HUES48 (cell line): ENCODE measurements around the gene NSD2.

Experiments
- H3K27ac ChIP-seq: one replicate; pipeline ENCODE4 v1.7.0; 2013; ENCODE audit warnings: low read depth, low read length, inconsistent platforms
- H3K27me3 ChIP-seq: 2 replicates; pipeline ENCODE4 v1.6.1; 2013; ENCODE audit warnings: mild to moderate bottlenecking, low read length; ENCODE audit not compliant: control insufficient read depth, insufficient read depth
- H3K36me3 ChIP-seq: 2 replicates; pipeline ENCODE4 v1.6.1; 2013; ENCODE audit warnings: low read length; ENCODE audit not compliant: control insufficient read depth, insufficient read depth
- H3K4me1 ChIP-seq: 2 replicates; pipeline ENCODE4 v1.6.1; 2013; ENCODE audit warnings: mild to moderate bottlenecking, low read length; ENCODE audit not compliant: control insufficient read depth, insufficient read depth
- H3K4me3 ChIP-seq: 2 replicates; pipeline ENCODE4 v1.5.1; 2013; ENCODE audit warnings: mild to moderate bottlenecking, low read depth, low read length
- H3K9ac ChIP-seq: 2 replicates; pipeline ENCODE4 v1.6.1; 2013; ENCODE audit warnings: mild to moderate bottlenecking, low read depth, low read length, moderate library complexity
- H3K9me3 ChIP-seq: 2 replicates; pipeline ENCODE4 v1.6.1; 2013; ENCODE audit warnings: low read length; ENCODE audit not compliant: control insufficient read depth, insufficient read depth

The NSD2 gene

DNA sequence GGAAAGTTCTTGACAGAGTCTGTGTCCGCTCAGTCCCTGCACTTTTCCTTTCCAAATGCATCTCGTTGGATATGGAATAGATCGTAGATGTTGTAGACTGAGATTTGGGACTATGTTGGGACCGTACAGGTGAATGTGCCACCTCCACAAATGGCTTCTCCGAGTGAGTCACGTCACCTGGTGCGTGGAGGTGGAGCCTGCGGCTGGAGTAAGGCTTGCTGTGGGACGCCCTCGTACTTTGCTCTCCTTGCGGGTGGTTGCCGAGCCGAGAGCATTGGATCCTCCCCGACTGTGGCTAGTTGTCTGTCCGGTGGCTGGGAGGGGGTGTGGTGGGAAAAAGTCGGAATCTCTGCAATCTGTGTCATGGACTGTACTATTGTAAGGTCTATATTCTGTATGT lies 77.0 kb downstream of the NSD2 start:
- Histone ChIP-seq H3K27ac (no peak overlapping the region), H3K27me3 (no peaks in the 10 kb centered on the region), H3K36me3 (peaks cover 39% of the 10 kb centered on the region), H3K9me3 (no peaks in the 10 kb centered on the region), H3K4me1 (no peaks in the 10 kb centered on the region), H3K9ac (no peak overlapping the region), H3K4me3 (no peak overlapping the region)

DNA sequence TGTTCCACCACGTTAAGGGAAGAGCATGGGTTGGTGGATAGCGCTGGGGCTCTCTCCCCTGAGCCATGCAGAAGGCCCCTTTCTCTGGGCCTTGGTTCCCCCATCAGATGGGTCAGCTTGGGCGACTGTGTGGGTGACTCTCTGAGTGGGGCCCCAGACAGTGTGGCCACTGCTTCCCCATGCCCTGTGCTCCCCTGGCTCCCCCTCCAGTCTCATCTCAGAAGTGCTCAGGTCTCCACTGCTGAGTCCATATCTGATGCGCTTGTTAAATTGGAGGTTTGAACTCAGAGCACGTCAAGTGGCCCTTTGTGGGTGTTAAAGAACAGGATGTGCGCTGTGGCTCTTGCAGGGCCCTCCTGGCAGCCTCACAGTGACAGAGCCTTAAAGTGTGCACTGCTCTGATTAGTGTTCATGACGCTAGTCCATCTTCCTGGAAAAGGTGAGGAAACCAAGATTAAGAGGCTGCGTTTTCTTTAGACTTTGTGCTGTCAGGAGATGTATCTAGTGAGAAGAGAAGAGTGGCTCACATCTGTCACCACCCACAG lies 77.8 kb downstream of the NSD2 start:
- peaks cover 35% of the 10 kb centered on the region for H3K36me3 ChIP-seq
- no peaks in the 10 kb centered on the region for H3K9me3 ChIP-seq
- H3K4me3 ChIP-seq, result no peak overlapping the region
- H3K27ac ChIP-seq, result no peak overlapping the region
- H3K27me3 ChIP-seq, result no peaks in the 10 kb centered on the region
- no peak overlapping the region for H3K9ac ChIP-seq
- no peaks in the 10 kb centered on the region for H3K4me1 ChIP-seq

- Histone ChIP-seq H3K27me3 (no peaks in the 10 kb centered on the region), H3K4me3 (no peak overlapping the region), H3K9ac (no peak overlapping the region), H3K36me3 (peaks cover 41% of the 10 kb centered on the region), H3K4me1 (no peaks in the 10 kb centered on the region), H3K27ac (no peak overlapping the region), H3K9me3 (no peaks in the 10 kb centered on the region)
Observed at GRCh38 chr4:1950369-1950768, 79.2 kb downstream of the NSD2 start.

- Histone ChIP-seq H3K27ac (no peak overlapping the region), H3K27me3 (no peaks in the 10 kb centered on the region), H3K4me1 (no peaks in the 10 kb centered on the region), H3K9ac (no peak overlapping the region), H3K36me3 (peaks cover 54% of the 10 kb centered on the region), H3K4me3 (no peak overlapping the region), H3K9me3 (no peaks in the 10 kb centered on the region)
Observed at GRCh38 chr4:1952058-1952700, 81.0 kb downstream of the NSD2 start.

DNA sequence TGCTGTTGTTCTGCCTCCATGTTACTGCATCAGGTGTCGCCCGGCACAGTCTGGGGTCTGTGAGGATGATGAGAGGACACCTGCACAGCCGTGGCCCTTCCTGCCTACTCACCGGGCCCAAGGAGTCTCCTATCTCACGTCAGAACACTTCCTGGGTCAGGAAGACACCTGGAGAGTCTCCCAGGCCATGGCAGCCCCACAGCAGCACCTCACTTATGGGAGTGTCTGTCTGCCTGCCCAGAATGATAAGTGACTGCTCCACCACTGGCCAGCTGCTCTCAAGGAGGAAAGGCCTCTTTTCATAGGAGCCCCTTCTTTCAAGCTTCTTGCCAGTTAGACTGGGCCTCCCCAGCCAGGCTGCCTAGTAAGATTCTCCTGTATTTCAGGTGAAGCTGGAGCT lies 81.5 kb downstream of the NSD2 start:
- H3K27ac ChIP-seq, result no peak overlapping the region
- no peak overlapping the region for H3K4me3 ChIP-seq
- H3K9ac ChIP-seq, result no peak overlapping the region
- peaks cover 58% of the 10 kb centered on the region for H3K36me3 ChIP-seq
- H3K4me1 ChIP-seq, result no peaks in the 10 kb centered on the region
- H3K27me3 ChIP-seq, result no peaks in the 10 kb centered on the region
- no peaks in the 10 kb centered on the region for H3K9me3 ChIP-seq

DNA sequence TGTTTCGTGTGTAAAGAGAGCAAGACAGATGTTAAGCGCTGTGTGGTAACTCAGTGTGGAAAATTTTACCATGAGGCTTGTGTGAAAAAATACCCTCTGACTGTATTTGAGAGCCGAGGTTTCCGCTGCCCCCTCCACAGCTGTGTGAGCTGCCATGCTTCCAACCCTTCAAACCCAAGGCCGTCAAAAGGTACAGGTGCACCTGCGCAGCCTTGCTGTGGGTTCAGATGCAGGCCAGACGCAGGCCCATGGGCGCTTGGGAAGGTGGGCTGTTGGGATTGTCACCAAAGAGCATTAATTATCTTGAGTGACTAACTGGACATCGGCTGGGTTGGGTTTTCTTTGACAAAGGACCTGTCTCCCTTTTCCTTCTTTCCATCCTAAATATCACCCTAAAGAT lies 82.1 kb downstream of the NSD2 start:
- H3K36me3 ChIP-seq, result peaks cover 64% of the 10 kb centered on the region
- H3K9me3 ChIP-seq, result no peaks in the 10 kb centered on the region
- no peaks in the 10 kb centered on the region for H3K27me3 ChIP-seq
- H3K9ac ChIP-seq, result no peak overlapping the region
- no peaks in the 10 kb centered on the region for H3K4me1 ChIP-seq
- H3K27ac ChIP-seq, result no peak overlapping the region
- H3K4me3 ChIP-seq, result no peak overlapping the region

DNA sequence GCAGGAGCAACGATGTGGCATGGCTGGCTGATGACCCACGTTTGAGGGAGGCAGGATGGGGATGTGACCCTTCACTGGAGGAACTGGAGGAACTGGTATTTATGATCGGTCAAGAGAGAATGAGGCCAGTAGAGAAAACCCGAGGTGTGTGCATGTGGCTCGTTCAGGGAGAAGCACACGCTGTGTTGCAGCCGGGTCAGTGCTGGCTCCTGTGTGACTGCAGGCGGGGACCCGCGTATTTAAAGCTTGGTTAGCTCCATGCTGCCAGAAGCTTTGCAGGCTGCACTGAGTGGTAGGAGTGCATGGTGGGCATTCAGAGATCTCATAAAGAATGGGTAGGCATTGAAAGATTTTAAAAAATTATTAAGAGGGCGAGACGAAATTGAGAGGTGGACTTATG lies 85.4 kb downstream of the NSD2 start:
- no peak overlapping the region for H3K9ac ChIP-seq
- no peaks in the 10 kb centered on the region for H3K4me1 ChIP-seq
- H3K4me3 ChIP-seq, result no peak overlapping the region
- no peaks in the 10 kb centered on the region for H3K27me3 ChIP-seq
- H3K9me3 ChIP-seq, result no peaks in the 10 kb centered on the region
- H3K27ac ChIP-seq, result no peak overlapping the region
- H3K36me3 ChIP-seq, result peaks cover 90% of the 10 kb centered on the region

GRCh38 chr4:1958276-1959103 lies 87.3 kb downstream of the NSD2 start:
- no peak overlapping the region for H3K4me3 ChIP-seq

GRCh38 chr4:1959104-1959384 lies 87.9 kb downstream of the NSD2 start:
- no peak overlapping the region for H3K9ac ChIP-seq
- no peak overlapping the region for H3K4me3 ChIP-seq
- H3K9me3 ChIP-seq, result no peaks in the 10 kb centered on the region
- peaks cover 96% of the 10 kb centered on the region for H3K36me3 ChIP-seq
- 0 out of 2 replicates have a peak, but pooled peaks cover under 1% of the 10 kb centered on the region for H3K4me1 ChIP-seq
- no peak overlapping the region for H3K27ac ChIP-seq
- H3K27me3 ChIP-seq, result no peaks in the 10 kb centered on the region

More at GRCh38 chr4:1958276-1959103, 87.3 kb downstream of the NSD2 start:
- peaks cover 90% of the 10 kb centered on the region for H3K36me3 ChIP-seq
- no peak overlapping the region for H3K9ac ChIP-seq
- no peaks in the 10 kb centered on the region for H3K9me3 ChIP-seq
- no peak overlapping the region for H3K27ac ChIP-seq
- no peaks in the 10 kb centered on the region for H3K4me1 ChIP-seq
- no peaks in the 10 kb centered on the region for H3K27me3 ChIP-seq

- H3K4me3 ChIP-seq, result no peak overlapping the region
- no peaks in the 10 kb centered on the region for H3K9me3 ChIP-seq
- peaks cover 94% of the 10 kb centered on the region for H3K36me3 ChIP-seq
- no peak overlapping the region for H3K9ac ChIP-seq
- no peaks in the 10 kb centered on the region for H3K27me3 ChIP-seq
- no peak overlapping the region for H3K27ac ChIP-seq
- H3K4me1 ChIP-seq, result 0 out of 2 replicates have a peak, but pooled peaks cover 4% of the 10 kb centered on the region
Observed at GRCh38 chr4:1960170-1960825, 89.1 kb downstream of the NSD2 start.

GRCh38 chr4:1961038-1961437 lies 89.8 kb downstream of the NSD2 start:
- Histone ChIP-seq H3K27ac (no peak overlapping the region), H3K36me3 (peaks cover 94% of the 10 kb centered on the region), H3K9ac (no peak overlapping the region), H3K4me3 (no peak overlapping the region), H3K27me3 (no peaks in the 10 kb centered on the region), H3K9me3 (no peaks in the 10 kb centered on the region), H3K4me1 (0 out of 2 replicates have a peak, but pooled peaks cover 4% of the 10 kb centered on the region)
